HG03064 (cell line): ENCODE data around the gene DEPDC4.
"Not testable (repeated sequence)": the region's sequence is repeated elsewhere in the genome, so short reads cannot be mapped to it uniquely, and the experiment has no call there.

ENCODE experiments used
- ATAC-seq: cut with Tn5 transposase; IDR thresholded peaks from one replicate; pipeline ENCODE4 v1.9.1; 2021; ENCODE audit warnings: low read depth; ENCODE audit not compliant: unreplicated experiment

The DEPDC4 gene

DNA sequence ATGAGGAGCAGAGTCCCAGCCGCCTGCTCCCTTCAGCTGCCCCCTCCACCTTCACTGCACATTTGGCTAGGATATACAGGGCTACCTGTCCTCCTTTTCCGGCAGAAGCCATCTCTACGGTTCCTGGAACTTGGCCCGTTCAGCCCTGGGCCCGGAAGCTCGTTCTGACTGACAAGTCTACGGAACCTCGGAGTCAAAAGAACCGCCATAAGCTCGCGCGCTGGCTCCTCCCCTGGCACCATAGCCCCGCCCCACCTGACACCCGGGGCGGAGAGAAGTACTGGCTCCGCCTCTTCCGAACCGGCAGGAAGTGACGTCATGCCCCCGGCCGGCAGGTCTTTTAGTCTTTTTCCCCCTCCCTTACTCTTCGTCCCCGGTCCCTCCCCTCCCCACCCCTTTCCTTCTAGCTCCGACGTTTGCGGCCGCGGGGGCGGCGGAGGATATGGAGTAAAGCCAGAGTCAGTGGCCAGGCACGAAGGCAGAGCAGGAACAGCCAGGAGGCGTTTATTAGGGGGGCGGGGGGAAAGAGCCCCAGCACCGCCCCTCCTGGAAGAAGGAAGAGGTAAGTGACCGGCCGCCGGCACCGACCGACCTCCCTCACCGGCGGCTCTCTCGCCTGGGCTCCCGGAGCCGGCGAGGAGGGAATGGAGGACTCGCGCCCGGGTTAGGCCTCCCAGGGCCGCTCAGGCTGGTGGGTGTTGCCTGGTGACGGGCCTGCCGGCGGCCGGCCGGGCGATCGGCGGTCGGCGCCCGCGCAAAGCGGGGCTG, at the start of gene DEPDC4, which contains the start of gene SCYL2:
TSS of gene DEPDC4 (minus strand) at position 245 of the 768 bp plus-strand sequence. CDS start at position 242, 3 bp downstream.
TSS of gene SCYL2 (plus strand) at position 343 of the 768 bp plus-strand sequence. CDS start 15,794 bp downstream, outside the sequence.
- ATAC-seq: peak; percentile 89

GRCh38 chr12:100311317-100311716, 44.4 kb upstream of the DEPDC4 start:
- ATAC-seq: no peak

DNA sequence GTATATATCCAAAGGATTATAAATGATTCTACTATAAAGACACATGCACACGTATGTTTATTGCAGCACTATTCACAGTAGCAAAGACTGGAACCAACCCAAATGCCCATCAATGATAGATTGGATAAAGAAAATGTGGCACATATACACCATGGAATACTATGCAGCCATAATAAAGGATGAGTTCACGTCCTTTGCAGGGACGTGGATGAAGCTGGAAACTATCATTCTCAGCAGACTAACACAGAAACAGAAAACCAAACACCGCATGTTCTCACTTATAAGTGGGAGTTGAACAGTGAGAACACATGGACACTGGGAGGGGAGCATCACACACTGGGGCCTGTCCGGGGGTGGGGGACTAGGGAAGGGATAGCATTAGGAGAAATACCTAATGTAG, 41.3 kb upstream of the DEPDC4 start:
- not testable (repeated sequence) for ATAC-seq

DNA sequence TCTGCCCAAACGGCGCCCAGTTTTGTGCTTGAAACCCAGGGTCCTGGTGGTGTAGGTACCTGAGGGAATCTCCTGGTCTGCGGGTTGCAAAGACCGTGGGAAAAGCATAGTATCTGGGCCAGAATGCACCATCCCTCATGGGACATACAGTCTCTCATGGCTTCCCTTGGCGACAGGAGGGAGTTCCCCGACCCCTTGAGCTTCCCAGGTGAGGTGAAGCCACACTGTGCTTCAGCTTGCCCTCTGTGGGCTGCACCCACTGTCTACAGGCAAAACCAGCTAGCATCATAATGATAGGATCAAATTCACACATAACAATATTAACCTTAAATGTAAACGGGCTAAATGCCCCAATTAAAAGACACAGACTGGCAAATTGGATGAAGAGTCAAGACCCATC, 37.5 kb upstream of the DEPDC4 start:
- ATAC-seq: not testable (repeated sequence)

GRCh38 chr12:100303831-100304230, 37.0 kb upstream of the DEPDC4 start:
- no peak for ATAC-seq

DNA sequence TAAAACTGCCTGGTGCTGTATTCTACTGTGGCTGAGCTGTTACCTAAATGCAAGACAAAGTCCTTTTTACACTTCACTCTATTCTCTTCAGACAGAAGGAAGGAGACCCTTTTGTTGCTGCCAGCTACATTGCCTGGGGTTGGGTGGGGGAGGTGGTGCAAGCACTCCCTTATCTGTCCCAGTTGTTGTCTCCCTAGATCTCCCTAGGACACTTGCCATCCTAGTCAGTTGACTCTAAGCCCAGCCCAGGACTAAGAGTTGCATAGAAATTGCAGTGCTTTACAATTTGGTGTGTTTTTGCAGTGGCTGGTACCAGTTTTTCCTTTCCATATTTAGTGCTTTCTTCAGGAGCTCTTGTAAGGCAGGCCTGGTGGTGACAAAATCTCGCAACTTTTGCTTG, 35.2 kb upstream of the DEPDC4 start:
- ATAC-seq: no peak

GRCh38 chr12:100295764-100296555, 29.1 kb upstream of the DEPDC4 start:
- ATAC-seq: no peak

GRCh38 chr12:100294366-100294765, 27.5 kb upstream of the DEPDC4 start:
- ATAC-seq: not testable (repeated sequence)

- no peak for ATAC-seq
Measured at GRCh38 chr12:100293017-100293416, 26.1 kb upstream of the DEPDC4 start.

- ATAC-seq: no peak
Measured at GRCh38 chr12:100290016-100290415, 23.1 kb upstream of the DEPDC4 start.

- no peak for ATAC-seq
Measured at GRCh38 chr12:100289038-100289437, 22.2 kb upstream of the DEPDC4 start.

GRCh38 chr12:100284556-100284955, 17.7 kb upstream of the DEPDC4 start:
- not testable (repeated sequence) for ATAC-seq

- ATAC-seq: no peak
Measured at GRCh38 chr12:100279607-100280244, 12.8 kb upstream of the DEPDC4 start.

DNA sequence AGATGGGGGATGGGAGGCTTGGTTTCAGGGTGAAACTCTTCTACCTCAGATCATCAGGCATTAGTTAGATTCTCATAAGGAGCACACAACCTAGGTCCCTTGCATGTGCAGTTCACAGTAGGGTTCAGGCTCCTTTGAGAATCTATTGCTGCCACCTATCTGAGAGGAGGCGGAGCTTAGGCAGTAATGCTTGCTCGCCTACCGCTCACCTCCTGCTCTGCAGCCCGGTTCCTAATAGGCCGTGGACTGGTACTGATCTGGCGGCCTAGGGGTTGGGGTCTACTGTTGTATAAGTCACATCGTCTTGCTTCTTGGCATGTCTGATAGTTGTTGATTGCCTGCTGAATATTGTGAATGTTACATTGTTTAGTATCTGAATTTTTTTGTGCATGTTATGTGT, 12.3 kb upstream of the DEPDC4 start:
- ATAC-seq: no peak

GRCh38 chr12:100274291-100274690, 7.4 kb upstream of the DEPDC4 start:
- no peak for ATAC-seq

DNA sequence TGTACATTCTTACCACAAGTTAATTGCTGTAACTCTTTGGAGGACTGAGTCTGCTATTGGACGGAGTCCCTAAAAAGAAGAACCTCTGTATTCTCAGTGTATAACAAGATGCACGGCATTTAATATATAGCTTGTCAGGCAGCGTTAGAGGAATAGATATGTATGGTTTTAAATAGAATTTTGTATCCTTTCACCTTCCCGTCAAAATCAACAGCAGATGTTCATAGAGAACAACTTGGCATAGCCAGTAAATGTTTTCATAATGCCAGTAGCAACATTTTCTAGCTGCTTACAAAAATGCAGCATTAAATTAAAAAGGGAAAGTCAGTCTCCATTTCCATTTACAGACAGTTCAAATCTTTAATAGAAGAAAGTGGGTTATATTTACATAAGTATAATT, 6.9 kb upstream of the DEPDC4 start:
- no peak for ATAC-seq

GRCh38 chr12:100268835-100269564, 2.1 kb upstream of the DEPDC4 start:
- ATAC-seq: no peak

DNA sequence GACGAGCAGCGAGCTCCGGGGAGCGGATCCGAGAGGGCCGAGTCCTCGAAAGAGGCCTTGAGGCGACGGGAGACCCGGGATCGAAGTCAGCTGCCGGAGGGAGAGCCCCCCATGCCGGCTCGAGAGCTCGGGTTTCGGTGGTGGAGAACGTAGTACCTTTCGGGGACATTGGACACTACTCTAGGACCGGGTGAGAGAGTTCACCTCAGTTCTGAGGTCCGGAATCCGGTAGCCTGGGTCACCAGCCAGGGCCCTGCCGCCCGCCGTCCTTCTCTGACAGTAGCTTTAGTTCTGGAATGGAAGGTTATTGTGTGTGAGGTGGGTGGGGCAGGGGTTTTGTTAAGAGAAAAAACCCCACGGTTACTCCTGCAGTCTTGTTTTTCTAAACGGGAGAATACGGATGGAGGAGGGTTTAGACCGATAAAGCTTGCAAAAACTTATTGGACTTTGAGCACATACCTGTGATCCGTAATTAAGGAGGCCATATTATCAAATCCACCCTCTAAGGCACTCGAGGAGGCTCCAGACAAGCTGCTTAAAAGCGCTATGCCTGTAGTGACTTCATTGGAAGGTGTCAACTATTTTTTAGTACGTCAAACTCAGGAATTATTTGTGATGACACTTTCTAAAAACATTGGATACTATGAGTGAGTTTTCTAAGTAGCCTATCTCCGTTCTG, 863 bp upstream of the DEPDC4 start:
- ATAC-seq: peak; percentile 14

- peak; percentile 86 for ATAC-seq
Measured at GRCh38 chr12:100266585-100266834, 369 bp downstream of the DEPDC4 start.
